Prostate gland (tissue), 2 donors: ENCODE data around the gene FOLR1.

Experiments used
- CTCF ChIP-seq, 4 experiments: fragments of 200-600 bp in 2 of 4; fragments of 450-650 bp in 2 of 4; sonication (generic) in 2 of 4; IDR thresholded peaks; 1 replicate in 3 of 4; 2 replicates in 1 of 4; pipeline ENCODE4 v1.5.1; 2016 to 2019; ENCODE audit warnings: antibody characterized with exemption in 4 of 4, mild to moderate bottlenecking in 2 of 4, moderate library complexity in 2 of 4
- POLR2A ChIP-seq: fragments of 450-650 bp; IDR thresholded peaks from one replicate; pipeline ENCODE4 v1.6.1; 2016; ENCODE audit warnings: antibody characterized with exemption, mild to moderate bottlenecking
- POLR2AphosphoS5 ChIP-seq: sonication (generic); formaldehyde crosslinking; IDR thresholded peaks from one replicate; pipeline ENCODE4 v1.6.1; 2017; ENCODE audit warnings: antibody characterized with exemption

GRCh38 chr11:72202571-72202970 is 10.6 kb downstream of the FOLR1 start:
- TF ChIP-seq CTCF (IDR thresholded peaks at IDR 0.05), result no peak
- TF ChIP-seq POLR2A, result no peak
- no peak for TF ChIP-seq POLR2AphosphoS5
